AG08396 (cell line): Measurements from ENCODE around the gene KCNQ4.
A peak's percentile ranks its signal among the peaks of the same experiment; 100 is the strongest.

Experiments used
- DNase-seq: peaks from one replicate; pipeline ENCODE4 v3.0.0; 2012; ENCODE audit warnings: low spot score, mixed read lengths

KCNQ4 gene

DNA sequence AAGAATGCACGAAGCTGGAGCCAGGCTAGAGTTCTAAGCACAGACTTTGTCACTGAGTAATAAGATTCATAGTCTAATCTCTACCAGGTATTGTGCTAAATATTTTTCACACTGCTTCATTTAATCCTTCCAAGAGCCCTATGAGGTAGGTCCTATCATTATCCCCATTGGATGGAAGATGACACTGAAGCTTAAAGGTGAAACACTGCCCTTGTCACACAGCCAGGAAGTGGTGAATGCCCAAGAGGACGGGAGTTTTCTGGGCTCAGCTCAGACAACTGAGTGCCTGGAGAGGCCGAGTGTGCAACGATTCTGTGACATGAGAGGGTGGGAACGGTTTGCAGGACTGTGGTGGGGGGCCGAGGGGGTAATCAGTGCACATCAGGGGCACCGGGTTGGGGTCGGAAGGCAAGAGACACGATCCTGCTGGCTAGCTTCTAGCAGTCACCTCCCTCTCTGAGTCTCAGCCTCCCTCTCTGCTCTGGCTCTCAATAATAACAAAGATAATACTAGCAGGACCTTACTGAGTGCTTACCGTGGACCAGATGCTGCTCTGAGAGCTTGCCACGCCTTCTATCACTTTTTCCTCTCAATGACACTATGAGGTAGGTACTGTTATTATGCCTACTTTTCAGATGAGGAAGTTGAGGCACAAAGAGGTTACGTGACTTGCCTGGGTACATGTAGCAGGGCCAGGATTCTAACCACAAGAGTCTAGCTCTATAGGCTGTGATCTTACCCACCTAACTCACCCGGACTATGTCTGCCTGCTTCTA, 12.4 kb downstream of the KCNQ4 start:
- no peak for DNase-seq

DNA sequence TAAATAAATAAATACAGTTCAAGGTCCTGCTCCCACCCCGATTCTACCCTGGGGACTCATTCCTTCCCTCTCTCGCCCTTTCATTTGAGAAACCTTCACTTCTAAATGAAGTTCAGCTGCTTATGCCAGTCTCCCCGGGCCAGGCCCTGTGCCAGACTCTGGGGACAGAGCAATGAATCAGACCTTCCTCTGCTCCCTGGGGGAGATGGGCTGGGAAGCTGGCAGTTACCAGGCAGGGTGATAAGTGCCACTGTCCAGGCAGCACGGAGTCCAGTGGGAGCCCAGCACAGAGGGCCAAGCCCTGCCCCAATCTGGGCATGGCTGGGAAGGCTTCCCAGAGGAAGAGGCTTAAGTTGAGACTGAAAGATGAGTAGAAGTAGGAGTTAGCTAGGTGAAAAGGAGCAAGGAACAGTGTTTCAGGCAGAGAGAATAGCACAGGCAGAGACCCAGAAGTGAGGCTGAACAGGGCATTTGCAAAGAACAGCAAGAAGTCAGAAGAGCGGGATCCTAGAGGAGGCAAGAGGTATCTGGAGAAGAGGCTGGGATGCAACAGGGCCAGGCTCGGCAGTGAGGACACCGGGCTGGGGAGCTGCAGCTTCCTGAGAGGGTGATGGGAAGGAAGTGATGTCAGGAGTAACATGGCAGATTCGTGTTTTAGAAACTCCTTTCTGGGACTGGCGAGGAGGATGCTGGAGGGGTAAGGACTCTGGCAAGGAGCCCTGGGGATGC, 13.5 kb downstream of the KCNQ4 start:
- no peak for DNase-seq

DNA sequence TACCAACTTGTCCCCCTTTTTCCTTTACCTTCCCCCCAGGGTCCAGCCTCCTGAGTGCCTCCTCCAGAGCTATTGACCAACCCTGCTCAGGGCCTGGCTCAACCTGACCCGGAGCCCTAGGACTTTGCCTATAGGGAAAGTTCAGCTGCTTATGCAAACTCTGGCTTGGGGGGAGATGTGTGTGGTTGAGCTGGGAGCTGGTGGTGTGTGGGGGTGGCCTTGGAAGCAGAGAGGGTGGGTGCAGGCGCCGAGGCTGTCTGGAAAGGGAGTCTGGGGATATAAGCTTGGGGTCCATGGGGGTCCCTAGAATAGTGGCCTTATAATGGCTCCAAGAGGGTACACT, 14.1 kb downstream of the KCNQ4 start:
- no peak for DNase-seq

DNA sequence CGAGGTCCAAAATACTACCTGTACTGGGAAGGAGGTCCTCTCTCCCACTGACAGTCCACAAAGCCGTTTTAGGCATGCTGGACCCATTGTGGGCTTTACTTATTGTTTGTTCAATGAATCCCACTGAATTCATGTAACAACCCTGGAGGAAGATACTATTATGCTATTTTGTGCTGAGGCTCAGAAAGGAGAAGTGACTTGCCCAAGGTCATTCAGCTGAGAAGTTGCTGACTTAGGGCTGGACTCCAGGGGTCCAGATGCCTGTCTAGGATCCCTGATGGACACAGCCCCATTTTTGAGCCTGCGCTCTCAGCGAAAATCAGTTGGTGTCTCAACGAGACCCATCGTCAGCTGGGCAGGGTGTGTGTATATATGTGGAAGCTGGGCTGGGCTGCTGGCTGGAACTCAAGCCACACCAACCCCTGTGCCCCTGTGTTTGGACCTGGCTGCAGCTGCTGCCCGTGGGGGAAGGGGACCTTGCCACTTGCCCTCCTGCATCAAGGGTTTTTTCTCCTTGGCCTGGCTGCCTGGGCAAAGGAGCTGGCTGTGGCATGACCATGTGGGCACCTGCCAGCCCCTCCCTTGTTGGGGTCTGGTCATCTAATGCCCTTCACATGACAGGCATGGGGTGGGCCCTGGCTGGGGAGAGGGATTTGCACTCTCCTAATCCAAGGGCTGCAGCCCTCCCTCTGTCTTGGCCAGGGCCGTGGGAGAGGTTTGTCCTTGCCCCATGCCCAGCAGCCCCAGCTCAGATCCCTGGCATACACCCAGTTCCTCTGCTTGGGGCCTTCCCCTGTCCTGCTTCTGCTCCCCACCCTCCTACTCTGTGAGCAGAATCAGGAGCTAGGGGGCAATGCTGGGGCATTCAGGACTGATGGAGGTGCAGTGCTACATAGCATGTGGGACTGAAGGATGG, 15.0 kb downstream of the KCNQ4 start:
- DNase-seq = no peak

GRCh38 chr1:40799351-40799867, 15.8 kb downstream of the KCNQ4 start:
- no peak for DNase-seq

- DNase-seq = no peak
Measured at GRCh38 chr1:40801742-40802077, 18.1 kb downstream of the KCNQ4 start.

GRCh38 chr1:40802078-40802741, 18.6 kb downstream of the KCNQ4 start:
- peak; percentile 97 for DNase-seq

DNA sequence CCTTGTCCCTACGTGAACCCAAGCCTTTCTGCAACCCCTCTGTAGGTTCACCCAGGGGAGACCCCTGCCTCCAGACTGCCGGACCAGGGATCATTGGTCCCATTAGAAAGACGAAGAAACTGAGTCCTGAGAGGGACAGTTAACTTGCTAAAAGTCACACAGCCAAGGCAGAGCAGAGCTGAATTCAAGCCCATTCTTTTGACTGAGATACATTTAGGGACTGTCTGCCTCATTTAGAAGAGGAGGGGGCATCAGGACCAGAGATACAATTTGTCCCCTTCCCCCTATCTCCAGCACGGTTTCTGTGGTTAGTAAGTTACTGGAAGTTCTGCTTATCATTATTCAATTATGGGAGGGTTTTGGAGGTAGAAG, 19.1 kb downstream of the KCNQ4 start:
- DNase-seq = no peak

DNA sequence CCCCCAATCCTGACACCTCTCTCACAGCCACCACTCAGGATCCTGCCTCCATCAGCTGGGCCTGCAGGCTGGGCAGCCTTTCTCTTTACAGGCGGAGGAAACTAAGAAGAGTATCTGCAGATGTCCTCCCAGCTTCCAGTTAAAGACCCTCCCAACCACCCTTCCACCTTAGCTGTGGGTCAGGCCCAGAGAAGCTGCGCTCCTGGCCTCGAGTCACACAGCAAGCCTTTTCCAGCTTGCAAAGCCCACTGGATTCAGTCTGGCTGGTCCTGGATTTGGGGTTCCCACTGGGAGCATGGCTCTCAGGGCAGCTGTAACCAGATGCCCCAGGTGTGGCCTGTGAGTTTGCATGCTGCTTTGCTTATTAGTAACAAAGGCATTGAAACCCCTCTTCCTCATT, 19.9 kb downstream of the KCNQ4 start:
- no peak for DNase-seq

- no peak for DNase-seq
Measured at GRCh38 chr1:40803902-40804301, 20.3 kb downstream of the KCNQ4 start.

DNA sequence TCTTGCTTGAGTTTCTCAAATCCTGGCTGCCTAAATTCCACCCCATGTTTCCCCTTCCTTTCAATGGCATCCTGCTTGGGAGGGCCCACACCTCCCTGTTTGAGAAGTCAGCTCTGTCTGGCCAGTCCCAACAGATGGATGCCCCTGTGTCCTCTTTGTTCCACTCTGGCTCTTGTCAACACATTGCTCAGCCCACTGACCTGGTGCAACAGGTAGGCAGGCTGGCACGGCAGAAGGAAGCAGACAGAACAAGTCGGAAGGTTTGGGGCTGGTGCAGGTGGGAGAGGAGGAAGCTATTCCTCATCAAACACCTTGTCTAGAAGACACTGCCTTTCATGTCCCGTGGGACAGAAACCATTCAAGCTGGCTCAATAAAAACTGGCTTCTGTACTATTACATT, 22.7 kb downstream of the KCNQ4 start:
- no peak for DNase-seq

GRCh38 chr1:40806731-40807695, 23.4 kb downstream of the KCNQ4 start:
- no peak for DNase-seq

- DNase-seq = no peak
Measured at GRCh38 chr1:40808002-40808401, 24.4 kb downstream of the KCNQ4 start.

GRCh38 chr1:40808444-40808843, 24.9 kb downstream of the KCNQ4 start:
- no peak for DNase-seq

DNA sequence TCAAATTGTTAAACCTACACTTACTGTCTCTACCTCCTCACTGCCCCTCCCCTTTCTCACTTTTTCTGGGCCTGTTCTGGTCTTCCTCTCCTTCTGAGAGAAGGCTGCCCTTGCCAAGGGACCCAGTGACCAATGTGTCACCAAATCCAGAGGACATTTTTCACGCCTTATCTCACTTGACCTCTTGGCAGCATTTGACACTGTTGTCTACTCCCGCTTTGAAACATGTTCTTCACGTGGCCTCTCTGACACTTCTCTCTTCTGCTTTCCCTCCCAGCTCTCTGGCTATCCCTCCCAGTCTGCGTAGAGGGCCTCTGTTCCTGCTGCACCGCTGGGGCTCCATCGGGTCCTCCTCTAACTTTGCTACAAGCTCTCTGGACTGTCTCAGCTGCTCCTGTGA, 25.3 kb downstream of the KCNQ4 start:
- no peak for DNase-seq

- DNase-seq = no peak
Measured at GRCh38 chr1:40810927-40811326, 27.3 kb downstream of the KCNQ4 start.

- DNase-seq = no peak
Measured at GRCh38 chr1:40815420-40815819, 31.8 kb downstream of the KCNQ4 start.

- no peak for DNase-seq
Measured at GRCh38 chr1:40817791-40818263, 34.2 kb downstream of the KCNQ4 start.

DNA sequence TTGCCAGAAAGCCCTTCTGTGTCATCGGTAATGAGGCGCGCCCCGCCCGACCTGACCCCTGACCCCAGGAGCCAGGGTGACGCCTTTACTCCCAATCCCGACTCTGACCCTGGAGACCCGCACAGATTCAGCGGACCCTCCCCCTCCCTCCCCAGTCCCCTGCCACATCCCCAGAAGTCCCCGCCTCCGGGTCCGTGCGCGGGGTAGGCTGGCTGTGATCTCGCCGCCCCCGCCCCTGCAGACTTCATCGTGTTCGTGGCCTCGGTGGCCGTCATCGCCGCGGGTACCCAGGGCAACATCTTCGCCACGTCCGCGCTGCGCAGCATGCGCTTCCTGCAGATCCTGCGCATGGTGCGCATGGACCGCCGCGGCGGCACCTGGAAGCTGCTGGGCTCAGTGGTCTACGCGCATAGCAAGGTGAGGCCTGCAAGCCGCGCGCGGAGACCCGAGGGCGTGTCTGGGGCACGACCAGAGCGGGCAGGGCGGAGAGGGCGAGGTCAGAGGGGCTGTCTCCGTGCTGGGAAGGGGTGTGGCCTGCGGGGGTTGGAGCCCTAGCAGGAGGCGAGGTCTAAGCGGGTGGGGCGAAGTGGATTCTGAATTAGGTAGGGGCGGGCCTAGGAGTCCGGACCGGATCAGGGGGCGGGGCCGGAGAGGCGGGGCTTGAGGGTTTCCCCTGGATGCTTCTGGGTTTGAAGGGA, 34.8 kb downstream of the KCNQ4 start:
- DNase-seq = no peak

- DNase-seq = no peak
Measured at GRCh38 chr1:40819101-40819500, 35.5 kb downstream of the KCNQ4 start.
